Amniotic stem cell (primary cell): ENCODE results near the gene GNPNAT1.
"Not testable (repeated sequence)": the region's sequence is repeated elsewhere in the genome, so short reads cannot be mapped to it uniquely, and the experiment has no call there.

Experiments used
- DNase-seq: peaks from one replicate; lab custom pipeline; 2025; lab: John Stamatoyannopoulos, UW

Gene GNPNAT1

DNA sequence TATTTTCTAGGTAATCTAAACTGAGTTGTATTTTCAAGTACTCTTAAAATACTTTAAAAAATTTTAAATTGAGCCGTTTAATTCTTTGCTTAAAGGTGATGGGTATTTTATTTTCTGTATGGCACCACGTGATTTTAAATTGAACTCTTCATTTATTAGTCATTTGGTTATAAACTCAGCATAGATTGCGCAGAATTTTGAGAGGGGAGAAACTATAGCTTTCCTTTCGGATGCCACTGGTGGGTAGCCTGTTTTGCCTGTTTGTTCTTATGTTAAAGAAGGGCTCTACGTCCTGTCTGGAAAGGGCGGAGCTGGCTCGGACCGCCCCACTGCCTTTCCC is 61.9 kb downstream of the GNPNAT1 start:
- no peak for DNase-seq

- not testable (repeated sequence) for DNase-seq
Measured at GRCh38 chr14:52729035-52729434, 62.4 kb downstream of the GNPNAT1 start.

GRCh38 chr14:52727509-52727908 is 63.9 kb downstream of the GNPNAT1 start:
- DNase-seq, result not testable (repeated sequence)
